Neuronal stem cell (in vitro differentiated cells): ENCODE measurements around the gene OLA1.
A peak's percentile ranks its signal among the peaks of the same experiment; 100 is the strongest.

Experiments
- DNase-seq: peaks from one replicate; pipeline ENCODE4 v3.0.0-alpha.2; 2013; ENCODE audit warnings: low spot score
- H2AFZ ChIP-seq: one replicate; pipeline ENCODE4 v1.6.1; 2013; ENCODE audit warnings: mild to moderate bottlenecking, low read length, inconsistent platforms
- H2AK5ac ChIP-seq: 2 replicates; pipeline ENCODE4 v1.6.1; 2013; ENCODE audit warnings: low read depth, mild to moderate bottlenecking, inconsistent platforms, low read length, moderate library complexity, mixed read lengths
- H2BK120ac ChIP-seq: 2 replicates; pipeline ENCODE4 v1.6.1; 2013; ENCODE audit warnings: low read depth, mild to moderate bottlenecking, inconsistent platforms, low read length, moderate library complexity, mixed read lengths
- H2BK12ac ChIP-seq: one replicate; pipeline ENCODE4 v1.6.1; 2013; ENCODE audit warnings: low read length, inconsistent platforms
- H2BK15ac ChIP-seq: 2 replicates; pipeline ENCODE4 v1.6.1; 2013; ENCODE audit warnings: mild to moderate bottlenecking, low read length, inconsistent platforms, mixed read lengths
- H2BK5ac ChIP-seq: one replicate; pipeline ENCODE4 v1.6.1; 2013; ENCODE audit warnings: inconsistent platforms, mild to moderate bottlenecking, low read length, moderate library complexity
- H3K14ac ChIP-seq: one replicate; pipeline ENCODE4 v1.6.1; 2013; ENCODE audit warnings: low read length, inconsistent platforms
- H3K18ac ChIP-seq: 2 replicates; pipeline ENCODE4 v1.6.1; 2013; ENCODE audit warnings: low read length, inconsistent platforms
- H3K23ac ChIP-seq: 2 replicates; pipeline ENCODE4 v1.6.1; 2013; ENCODE audit warnings: low read depth, mild to moderate bottlenecking, mixed read lengths, low read length, inconsistent platforms; ENCODE audit not compliant: poor library complexity
- H3K27ac ChIP-seq: replicated peaks from 3 replicates; pipeline ENCODE4 v1.5.1; 2013; ENCODE audit warnings: low read length, inconsistent platforms
- H3K27me3 ChIP-seq, 3 experiments: 2 replicates each; pipeline ENCODE4 v1.6.1; 2013; ENCODE audit warnings: low read length in 3 of 3, mild to moderate bottlenecking in 2 of 3, inconsistent platforms in 1 of 3, low read depth in 1 of 3, mixed read lengths in 1 of 3, moderate library complexity in 1 of 3; ENCODE audit not compliant: control insufficient read depth in 3 of 3, insufficient read depth in 3 of 3
- H3K36me3 ChIP-seq, 2 donors: replicated peaks in 1 of 2; 2 replicates each; pipeline ENCODE4 v1.6.1; 2013; ENCODE audit warnings: low read length in 2 of 2; ENCODE audit not compliant: control insufficient read depth in 2 of 2, insufficient read depth in 2 of 2
- H3K4ac ChIP-seq: 2 replicates; pipeline ENCODE4 v1.6.1; 2013; ENCODE audit warnings: inconsistent platforms, mild to moderate bottlenecking, low read length, moderate library complexity
- H3K4me1 ChIP-seq, 2 donors: 1 replicate in 1 of 2; 2 replicates in 1 of 2; pipeline ENCODE4 v1.6.1; 2013; ENCODE audit warnings: low read length in 2 of 2, low read depth in 1 of 2; ENCODE audit not compliant: control insufficient read depth in 2 of 2, insufficient read depth in 1 of 2
- H3K4me2 ChIP-seq: one replicate; pipeline ENCODE4 v1.6.1; 2013; ENCODE audit warnings: mild to moderate bottlenecking, low read length, inconsistent platforms; ENCODE audit not compliant: insufficient read depth, poor library complexity, severe bottlenecking
- H3K4me3 ChIP-seq, 2 donors: 2 replicates each; pipeline ENCODE4 v1.5.1; 2013; ENCODE audit warnings: low read length in 2 of 2, mild to moderate bottlenecking in 2 of 2, inconsistent platforms in 1 of 2, moderate library complexity in 1 of 2
- H3K79me1 ChIP-seq: one replicate; pipeline ENCODE4 v1.6.1; 2013; ENCODE audit warnings: low read depth, mild to moderate bottlenecking, inconsistent platforms, low read length, moderate library complexity
- H3K9ac ChIP-seq: one replicate; pipeline ENCODE4 v1.6.1; 2013; ENCODE audit warnings: mild to moderate bottlenecking, low read depth, low read length, inconsistent platforms; ENCODE audit not compliant: poor library complexity
- H3K9me3 ChIP-seq, 2 donors: replicated peaks in 1 of 2; 2 replicates each; pipeline versions ENCODE3 to v1.6.1; 2013; ENCODE audit warnings: low read length in 2 of 2, mild to moderate bottlenecking in 2 of 2, inconsistent platforms in 1 of 2, low read depth in 1 of 2, mixed read lengths in 1 of 2, moderate library complexity in 1 of 2; ENCODE audit not compliant: control insufficient read depth in 2 of 2, insufficient read depth in 1 of 2
- H4K8ac ChIP-seq: one replicate; pipeline ENCODE4 v1.6.1; 2013; ENCODE audit warnings: low read depth, mild to moderate bottlenecking, inconsistent platforms, low read length, moderate library complexity
- H4K91ac ChIP-seq: one replicate; pipeline ENCODE4 v1.6.1; 2013; ENCODE audit warnings: low read length, low read depth, mild to moderate bottlenecking, inconsistent platforms; ENCODE audit not compliant: poor library complexity
- WGBS, 2 donors: extraction: QIAGEN DNeasy Blood & Tissue Kit; methylation state at CpG; one replicate each; pipeline ENCODE4 v1.1.7; 2013; ENCODE audit warnings: missing lambda C conversion rate in 2 of 2, mixed read lengths in 1 of 2; ENCODE audit not compliant: insufficient read length in 2 of 2, insufficient replicate concordance in 1 of 2; ENCODE audit errors: extremely low coverage in 2 of 2; 5-methylcytosine and 5-hydroxymethylcytosine counted together

Gene OLA1

DNA sequence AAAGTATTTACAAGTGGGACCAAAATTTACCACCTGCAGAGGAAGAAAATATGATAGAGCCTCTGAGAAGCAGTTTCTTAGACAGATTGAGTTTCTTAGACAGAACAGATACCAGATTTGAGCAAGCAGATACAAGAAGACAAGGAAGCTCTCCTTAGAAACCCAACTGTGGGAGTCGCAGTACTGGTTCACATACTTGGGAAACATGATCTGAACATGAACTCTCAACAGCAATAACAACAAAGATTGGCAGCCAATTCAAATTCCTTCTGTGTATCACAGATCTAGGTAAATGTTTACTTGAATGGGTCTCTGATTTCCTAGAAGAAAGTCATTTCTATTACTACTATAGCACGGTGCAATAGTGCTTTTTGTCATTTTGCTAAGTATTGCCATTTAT, 82.1 kb downstream of the OLA1 start:
- Histone ChIP-seq H3K9me3 (peaks cover 2 to 22% of the 10 kb centered on the region in 2 donors), H3K9ac (no peak overlapping the region), H2BK120ac (no peak overlapping the region), H2AFZ (no peak overlapping the region), H3K14ac (no peak overlapping the region), H2BK15ac (no peak overlapping the region), H3K36me3 (no peaks in the 10 kb centered on the region), H3K27ac (no peak overlapping the region), H3K27me3 (no peaks in the 10 kb centered on the region), H3K18ac (no peak overlapping the region), H3K4me1 (no peaks in the 10 kb centered on the region), H3K79me1 (no peaks in the 10 kb centered on the region), H2BK5ac (no peak overlapping the region), H3K4me3 (no peak overlapping the region), H4K91ac (no peak overlapping the region), H3K4ac (no peak overlapping the region), H3K23ac (no peak overlapping the region), H3K4me2 (no peak overlapping the region), H4K8ac (no peak overlapping the region), H2AK5ac (no peak overlapping the region), H2BK12ac (no peak overlapping the region)
- no CpG with 5 or more reads among the region's 2 CpGs for WGBS, 2 donors
- no peak for DNase-seq

DNA sequence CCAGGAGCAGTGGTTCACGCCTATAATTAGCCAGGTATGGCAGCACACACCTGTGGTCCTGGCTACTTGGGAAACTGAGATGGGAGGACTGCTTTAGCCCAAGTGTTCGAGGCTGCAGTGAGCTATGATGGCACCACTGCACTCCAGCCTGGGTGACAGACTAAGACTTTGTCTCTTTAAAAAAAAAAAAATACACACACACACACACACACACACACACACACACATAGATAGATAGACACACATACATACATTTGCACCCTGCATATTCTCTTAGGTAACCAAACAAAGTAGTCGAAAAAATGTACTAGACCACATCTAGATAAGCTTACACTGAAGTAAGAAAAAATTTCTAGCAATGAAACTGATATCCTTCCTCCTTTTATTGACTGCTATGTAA, 86.8 kb downstream of the OLA1 start:
- Histone ChIP-seq H3K36me3 (no peaks in the 10 kb centered on the region), H3K14ac (no peak overlapping the region), H3K27me3 (no peaks in the 10 kb centered on the region), H3K23ac (no peak overlapping the region), H3K79me1 (no peaks in the 10 kb centered on the region), H4K8ac (no peak overlapping the region), H4K91ac (no peak overlapping the region), H3K9me3 (no peaks in the 10 kb centered on the region), H2AFZ (no peak overlapping the region), H3K4me3 (no peak overlapping the region), H3K4ac (no peak overlapping the region), H3K4me2 (no peak overlapping the region), H2BK5ac (no peak overlapping the region), H2BK12ac (no peak overlapping the region), H3K9ac (no peak overlapping the region), H2AK5ac (no peak overlapping the region), H3K4me1 (no peaks in the 10 kb centered on the region), H2BK120ac (no peak overlapping the region), H3K18ac (no peak overlapping the region), H3K27ac (no peak overlapping the region), H2BK15ac (no peak overlapping the region)
- WGBS, 2 donors: no CpG with 5 or more reads among the region's 3 CpGs
- no peak for DNase-seq

DNA sequence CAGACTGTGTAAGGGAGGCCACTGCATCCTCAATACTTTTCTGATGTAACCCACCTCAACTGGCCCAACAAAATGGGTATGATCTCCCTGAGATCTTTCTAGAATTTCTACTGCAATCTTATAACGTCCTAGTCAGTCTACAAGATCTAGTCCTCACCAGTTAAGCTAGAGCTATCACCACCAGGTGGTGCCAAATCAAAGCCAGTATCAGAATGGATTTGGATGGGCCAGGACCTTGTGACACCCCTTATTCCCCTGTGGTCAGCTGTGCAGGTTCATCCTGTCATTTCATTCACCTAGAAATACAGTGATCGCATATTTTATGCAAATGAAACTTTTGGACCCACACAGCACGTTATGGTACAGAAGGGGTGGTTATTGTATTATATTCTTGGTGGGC, 90.3 kb downstream of the OLA1 start:
- no CpG with 5 or more reads among the region's 3 CpGs for WGBS, 2 donors
- DNase-seq: peak; percentile 20
- H2AFZ ChIP-seq: no peak overlapping the region

DNA sequence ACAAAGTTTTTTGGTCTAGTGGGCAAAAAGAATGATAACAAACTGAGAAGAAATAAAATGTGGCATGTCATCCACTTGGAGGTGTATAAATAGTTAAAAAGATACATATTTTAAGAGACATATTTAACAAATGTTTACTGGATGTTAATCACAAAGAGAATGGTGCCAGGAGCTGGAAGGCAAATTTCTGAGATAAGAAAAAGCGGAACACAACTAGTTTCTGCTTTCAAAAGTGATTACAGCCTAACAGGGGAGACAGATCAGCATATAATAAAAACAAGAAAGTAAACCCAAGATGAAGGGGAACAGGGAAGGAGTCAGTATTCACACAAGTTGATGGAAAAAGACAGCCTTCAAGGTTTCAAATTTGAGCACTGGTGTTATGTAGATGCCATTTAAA, 91.3 kb downstream of the OLA1 start:
- H2BK15ac ChIP-seq: no peak overlapping the region
- H2BK5ac ChIP-seq: no peak overlapping the region
- no peak overlapping the region for H2BK12ac ChIP-seq
- H3K27ac ChIP-seq: no peak overlapping the region
- no peaks in the 10 kb centered on the region for H3K27me3 ChIP-seq
- no peaks in the 10 kb centered on the region for H3K4me1 ChIP-seq
- no CpG with 5 or more reads among the region's 1 CpG for WGBS, 2 donors
- no peak overlapping the region for H4K8ac ChIP-seq
- H2AK5ac ChIP-seq: no peak overlapping the region
- no peak overlapping the region for H3K4ac ChIP-seq
- DNase-seq: no peak
- H3K9ac ChIP-seq: no peak overlapping the region
- H3K79me1 ChIP-seq: no peaks in the 10 kb centered on the region
- no peaks in the 10 kb centered on the region for H3K9me3 ChIP-seq
- no peak overlapping the region for H3K23ac ChIP-seq
- H3K4me2 ChIP-seq: no peak overlapping the region
- no peak overlapping the region for H2AFZ ChIP-seq
- H3K18ac ChIP-seq: no peak overlapping the region
- no peak overlapping the region for H3K4me3 ChIP-seq
- H3K36me3 ChIP-seq: peaks cover 0 to 5% of the 10 kb centered on the region in 2 donors
- H4K91ac ChIP-seq: no peak overlapping the region
- no peak overlapping the region for H3K14ac ChIP-seq
- no peak overlapping the region for H2BK120ac ChIP-seq

More for the DNA sequence above, 90.3 kb downstream of the OLA1 start:
- Histone ChIP-seq H3K4ac (no peak overlapping the region), H3K4me2 (no peak overlapping the region), H2BK12ac (no peak overlapping the region), H3K4me3 (no peak overlapping the region), H3K27me3 (no peaks in the 10 kb centered on the region), H3K36me3 (peaks cover 0 to 5% of the 10 kb centered on the region in 2 donors), H4K8ac (no peak overlapping the region), H3K79me1 (no peaks in the 10 kb centered on the region), H3K23ac (no peak overlapping the region), H3K9ac (no peak overlapping the region), H2AK5ac (no peak overlapping the region), H3K18ac (no peak overlapping the region), H2BK15ac (no peak overlapping the region), H3K14ac (no peak overlapping the region), H3K4me1 (no peaks in the 10 kb centered on the region), H2BK5ac (no peak overlapping the region), H3K27ac (no peak overlapping the region), H4K91ac (no peak overlapping the region), H3K9me3 (no peaks in the 10 kb centered on the region), H2BK120ac (no peak overlapping the region)
